ENCODE results near the gene SORL1. TPM values are rescaled to one million over a fixed set of nuclear protein-coding genes. Genes with fewer than 3 reads are reported as not detected.

SORL1 gene
- total and polyA plus RNA-seq, 2 of the 13 experiments (the other 11 are each of a cell fraction or from before 2014, with no cell fraction given): 21.3 to 148 TPM

DNA sequence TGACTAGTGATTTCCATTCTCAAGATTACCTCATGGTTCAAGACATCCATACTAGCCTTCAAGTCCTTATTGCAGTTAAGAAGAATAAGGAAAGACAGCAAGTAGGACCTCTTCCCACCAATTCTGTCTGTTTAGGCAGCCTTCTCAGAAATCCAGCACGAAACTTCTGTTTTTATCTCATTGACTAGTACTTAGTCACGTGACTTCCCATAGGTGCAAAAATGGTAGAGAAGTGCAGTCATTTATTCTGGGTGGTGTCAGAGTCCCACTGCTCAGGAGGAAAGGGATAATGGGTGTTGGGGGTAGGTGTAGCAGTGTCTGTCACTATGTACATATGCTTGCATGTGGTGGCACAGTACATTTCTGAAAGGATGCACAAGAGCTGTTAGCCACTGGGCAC lies 58.3 kb downstream of the SORL1 start:
- no peak for ATAC-seq
- peaks cover 7% of the 10 kb centered on the region for H3K79me2 ChIP-seq (ENCODE audit: insufficient read depth, low read length)
- no peak overlapping the region for H3K27ac ChIP-seq (ENCODE audit: extremely low read length, insufficient read depth, low read length)
- H3K4me3 ChIP-seq (replicated peaks in 1 of 3; ENCODE audit: insufficient read depth in 1 of 3, low read depth in 2 of 3, low read length in 3 of 3): no peak overlapping the region
- H3K9ac ChIP-seq (ENCODE audit: insufficient read depth, low read depth, low read length): no peak overlapping the region
- no peak overlapping the region for H3K4me2 ChIP-seq (ENCODE audit: low read depth, low read length)
- WGBS (ENCODE audit: low lambda C conversion rate): 100% methylated on average over 2 of the region's 2 CpGs
- TF ChIP-seq HNF4G (IDR thresholded peaks at IDR 0.05; ENCODE audit: borderline replicate concordance, low read depth, low read length): no peak
- no peak for TF ChIP-seq HNF4G (CRISPR knock-in tag; IDR thresholded peaks at IDR 0.05; ENCODE audit: borderline replicate concordance, low read depth)
- TF ChIP-seq, protein P1, sequence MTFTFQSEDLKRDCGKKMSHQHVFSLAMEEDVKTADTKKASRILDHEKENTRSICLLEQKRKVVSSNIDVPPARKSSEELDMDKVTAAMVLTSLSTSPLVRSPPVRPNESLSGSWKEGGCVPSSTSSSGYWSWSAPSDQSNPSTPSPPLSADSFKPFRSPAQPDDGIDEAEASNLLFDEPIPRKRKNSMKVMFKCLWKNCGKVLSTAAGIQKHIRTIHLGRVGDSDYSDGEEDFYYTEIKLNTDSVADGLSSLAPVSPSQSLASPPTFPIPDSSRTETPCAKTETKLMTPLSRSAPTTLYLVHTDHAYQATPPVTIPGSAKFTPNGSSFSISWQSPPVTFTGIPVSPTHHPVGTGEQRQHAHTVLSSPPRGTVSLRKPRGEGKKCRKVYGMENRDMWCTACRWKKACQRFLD (CRISPR knock-in tag; IDR thresholded peaks at IDR 0.05; ENCODE audit: borderline replicate concordance): no peak
- TF ChIP-seq ZBTB38 (CRISPR knock-in tag; IDR thresholded peaks at IDR 0.05): no peak
- no peak for TF ChIP-seq ZNF343 (CRISPR knock-in tag; IDR thresholded peaks at IDR 0.05)
- TF ChIP-seq, protein P2, sequence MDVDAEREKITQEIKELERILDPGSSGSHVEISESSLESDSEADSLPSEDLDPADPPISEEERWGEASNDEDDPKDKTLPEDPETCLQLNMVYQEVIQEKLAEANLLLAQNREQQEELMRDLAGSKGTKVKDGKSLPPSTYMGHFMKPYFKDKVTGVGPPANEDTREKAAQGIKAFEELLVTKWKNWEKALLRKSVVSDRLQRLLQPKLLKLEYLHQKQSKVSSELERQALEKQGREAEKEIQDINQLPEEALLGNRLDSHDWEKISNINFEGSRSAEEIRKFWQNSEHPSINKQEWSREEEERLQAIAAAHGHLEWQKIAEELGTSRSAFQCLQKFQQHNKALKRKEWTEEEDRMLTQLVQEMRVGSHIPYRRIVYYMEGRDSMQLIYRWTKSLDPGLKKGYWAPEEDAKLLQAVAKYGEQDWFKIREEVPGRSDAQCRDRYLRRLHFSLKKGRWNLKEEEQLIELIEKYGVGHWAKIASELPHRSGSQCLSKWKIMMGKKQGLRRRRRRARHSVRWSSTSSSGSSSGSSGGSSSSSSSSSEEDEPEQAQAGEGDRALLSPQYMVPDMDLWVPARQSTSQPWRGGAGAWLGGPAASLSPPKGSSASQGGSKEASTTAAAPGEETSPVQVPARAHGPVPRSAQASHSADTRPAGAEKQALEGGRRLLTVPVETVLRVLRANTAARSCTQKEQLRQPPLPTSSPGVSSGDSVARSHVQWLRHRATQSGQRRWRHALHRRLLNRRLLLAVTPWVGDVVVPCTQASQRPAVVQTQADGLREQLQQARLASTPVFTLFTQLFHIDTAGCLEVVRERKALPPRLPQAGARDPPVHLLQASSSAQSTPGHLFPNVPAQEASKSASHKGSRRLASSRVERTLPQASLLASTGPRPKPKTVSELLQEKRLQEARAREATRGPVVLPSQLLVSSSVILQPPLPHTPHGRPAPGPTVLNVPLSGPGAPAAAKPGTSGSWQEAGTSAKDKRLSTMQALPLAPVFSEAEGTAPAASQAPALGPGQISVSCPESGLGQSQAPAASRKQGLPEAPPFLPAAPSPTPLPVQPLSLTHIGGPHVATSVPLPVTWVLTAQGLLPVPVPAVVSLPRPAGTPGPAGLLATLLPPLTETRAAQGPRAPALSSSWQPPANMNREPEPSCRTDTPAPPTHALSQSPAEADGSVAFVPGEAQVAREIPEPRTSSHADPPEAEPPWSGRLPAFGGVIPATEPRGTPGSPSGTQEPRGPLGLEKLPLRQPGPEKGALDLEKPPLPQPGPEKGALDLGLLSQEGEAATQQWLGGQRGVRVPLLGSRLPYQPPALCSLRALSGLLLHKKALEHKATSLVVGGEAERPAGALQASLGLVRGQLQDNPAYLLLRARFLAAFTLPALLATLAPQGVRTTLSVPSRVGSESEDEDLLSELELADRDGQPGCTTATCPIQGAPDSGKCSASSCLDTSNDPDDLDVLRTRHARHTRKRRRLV (CRISPR knock-in tag; IDR thresholded peaks at IDR 0.05): no peak
- no peak for TF ChIP-seq KDM2A (CRISPR knock-in tag; IDR thresholded peaks at IDR 0.05; ENCODE audit: borderline replicate concordance, low read depth)
- TF ChIP-seq ZBTB42 (CRISPR knock-in tag; IDR thresholded peaks at IDR 0.05): no peak
- TF ChIP-seq, protein P3, sequence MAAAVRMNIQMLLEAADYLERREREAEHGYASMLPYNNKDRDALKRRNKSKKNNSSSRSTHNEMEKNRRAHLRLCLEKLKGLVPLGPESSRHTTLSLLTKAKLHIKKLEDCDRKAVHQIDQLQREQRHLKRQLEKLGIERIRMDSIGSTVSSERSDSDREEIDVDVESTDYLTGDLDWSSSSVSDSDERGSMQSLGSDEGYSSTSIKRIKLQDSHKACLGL (CRISPR knock-in tag; IDR thresholded peaks at IDR 0.05): no peak
- no peak for TF ChIP-seq SP5 (CRISPR knock-in tag; IDR thresholded peaks at IDR 0.05; ENCODE audit: borderline replicate concordance, low read depth)
- TF ChIP-seq ATF4 (CRISPR knock-in tag; IDR thresholded peaks at IDR 0.05): no peak
- no peak for TF ChIP-seq ZFP1 (CRISPR knock-in tag; IDR thresholded peaks at IDR 0.05)
- TF ChIP-seq, protein P4, sequence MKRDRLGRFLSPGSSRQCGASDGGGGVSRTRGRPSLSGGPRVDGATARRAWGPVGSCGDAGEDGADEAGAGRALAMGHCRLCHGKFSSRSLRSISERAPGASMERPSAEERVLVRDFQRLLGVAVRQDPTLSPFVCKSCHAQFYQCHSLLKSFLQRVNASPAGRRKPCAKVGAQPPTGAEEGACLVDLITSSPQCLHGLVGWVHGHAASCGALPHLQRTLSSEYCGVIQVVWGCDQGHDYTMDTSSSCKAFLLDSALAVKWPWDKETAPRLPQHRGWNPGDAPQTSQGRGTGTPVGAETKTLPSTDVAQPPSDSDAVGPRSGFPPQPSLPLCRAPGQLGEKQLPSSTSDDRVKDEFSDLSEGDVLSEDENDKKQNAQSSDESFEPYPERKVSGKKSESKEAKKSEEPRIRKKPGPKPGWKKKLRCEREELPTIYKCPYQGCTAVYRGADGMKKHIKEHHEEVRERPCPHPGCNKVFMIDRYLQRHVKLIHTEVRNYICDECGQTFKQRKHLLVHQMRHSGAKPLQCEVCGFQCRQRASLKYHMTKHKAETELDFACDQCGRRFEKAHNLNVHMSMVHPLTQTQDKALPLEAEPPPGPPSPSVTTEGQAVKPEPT (CRISPR knock-in tag; IDR thresholded peaks at IDR 0.05; ENCODE audit: low read depth): no peak
- TF ChIP-seq NCOA1 (CRISPR knock-in tag; IDR thresholded peaks at IDR 0.05): no peak
- TF ChIP-seq ZNF766 (CRISPR knock-in tag; IDR thresholded peaks at IDR 0.05; ENCODE audit: borderline replicate concordance): no peak
- TF ChIP-seq SAFB2 (CRISPR knock-in tag; IDR thresholded peaks at IDR 0.05; ENCODE audit: borderline replicate concordance, low read depth): no peak
- no peak for TF ChIP-seq ELF1 (CRISPR knock-in tag; IDR thresholded peaks at IDR 0.05)
- H2AFZ ChIP-seq (ENCODE audit: low read length): no peak overlapping the region
- no peaks in the 10 kb centered on the region for H3K9me3 ChIP-seq (ENCODE audit: low read length)
- BruUV-seq (replicated peaks): no TSS peak
- CTCF ChIA-PET (ENCODE audit: low intra/inter-chr PET ratio, low total read pairs): no interaction called here
- intact Hi-C loops (cut with micrococcal nuclease; ENCODE audit: unreplicated experiment) (no loop called here), in situ Hi-C loops (cut with HindIII; ENCODE audit: extremely low pct_ligation_motif_present, low pct_unique_long_range_greater_than_20kb) (no loop called here)
- FAIRE-seq: no peak
- H3K36me3 ChIP-seq (replicated peaks in 1 of 2; ENCODE audit: control insufficient read depth in 1 of 2, insufficient read depth in 2 of 2, low read length in 2 of 2): peaks cover 30 to 84% of the 10 kb centered on the region in 2 experiments
- H4K20me1 ChIP-seq (ENCODE audit: insufficient read depth, low read length): no peaks in the 10 kb centered on the region
- H3K27me3 ChIP-seq (ENCODE audit: control insufficient read depth in 1 of 2, insufficient read depth in 2 of 2, low read length in 2 of 2): no peaks in the 10 kb centered on the region
- POLR2A ChIA-PET: no interaction called here
- DNase-seq (ENCODE audit: low spot score): no peak
- H3K4me1 ChIP-seq (ENCODE audit: insufficient read depth, low read length): no peaks in the 10 kb centered on the region

Data from HepG2 (cell line).